ENCODE results near the gene ABCA1.

The ABCA1 gene

GRCh38 chr9:104853683-104854082, 74.3 kb downstream of the ABCA1 start:
- no peaks in the 10 kb centered on the region for H3K4me1 ChIP-seq (ENCODE audit: insufficient read depth, low read length, severe bottlenecking)
- H3K27me3 ChIP-seq (ENCODE audit: insufficient read depth, low read length), result no peaks in the 10 kb centered on the region
- H3K4me3 ChIP-seq (ENCODE audit: low read depth, low read length, poor library complexity, severe bottlenecking), result no peak overlapping the region
- H2AFZ ChIP-seq (ENCODE audit: low read length), result no peak overlapping the region
- no peaks in the 10 kb centered on the region for H4K20me1 ChIP-seq (ENCODE audit: insufficient read depth, low read length)
- no peaks in the 10 kb centered on the region for H3K9me2 ChIP-seq (ENCODE audit: low read depth, low read length)
- no peaks in the 10 kb centered on the region for H3K79me2 ChIP-seq (ENCODE audit: insufficient read depth, low read length)
- H3K4me2 ChIP-seq (ENCODE audit: low read length), result no peak overlapping the region
- H3K9ac ChIP-seq (ENCODE audit: low read length), result no peak overlapping the region
- H3K36me3 ChIP-seq (ENCODE audit: insufficient read depth, low read length), result peaks cover 4% of the 10 kb centered on the region; the same call in 1 of the 2 replicates
- H3K9me3 ChIP-seq (ENCODE audit: low read length), result no peaks in the 10 kb centered on the region
- TF ChIP-seq, protein P1, sequence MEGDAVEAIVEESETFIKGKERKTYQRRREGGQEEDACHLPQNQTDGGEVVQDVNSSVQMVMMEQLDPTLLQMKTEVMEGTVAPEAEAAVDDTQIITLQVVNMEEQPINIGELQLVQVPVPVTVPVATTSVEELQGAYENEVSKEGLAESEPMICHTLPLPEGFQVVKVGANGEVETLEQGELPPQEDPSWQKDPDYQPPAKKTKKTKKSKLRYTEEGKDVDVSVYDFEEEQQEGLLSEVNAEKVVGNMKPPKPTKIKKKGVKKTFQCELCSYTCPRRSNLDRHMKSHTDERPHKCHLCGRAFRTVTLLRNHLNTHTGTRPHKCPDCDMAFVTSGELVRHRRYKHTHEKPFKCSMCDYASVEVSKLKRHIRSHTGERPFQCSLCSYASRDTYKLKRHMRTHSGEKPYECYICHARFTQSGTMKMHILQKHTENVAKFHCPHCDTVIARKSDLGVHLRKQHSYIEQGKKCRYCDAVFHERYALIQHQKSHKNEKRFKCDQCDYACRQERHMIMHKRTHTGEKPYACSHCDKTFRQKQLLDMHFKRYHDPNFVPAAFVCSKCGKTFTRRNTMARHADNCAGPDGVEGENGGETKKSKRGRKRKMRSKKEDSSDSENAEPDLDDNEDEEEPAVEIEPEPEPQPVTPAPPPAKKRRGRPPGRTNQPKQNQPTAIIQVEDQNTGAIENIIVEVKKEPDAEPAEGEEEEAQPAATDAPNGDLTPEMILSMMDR (IDR thresholded peaks at IDR 0.05; ENCODE audit: low read length), result no peak
- TF ChIP-seq EZH2 (IDR thresholded peaks at IDR 0.05; ENCODE audit: borderline replicate concordance, low read length), result no peak
- H3F3A ChIP-seq (ENCODE audit: insufficient read depth, low read length), result no peaks in the 10 kb centered on the region
- no peak overlapping the region for H3K27ac ChIP-seq (ENCODE audit: low read depth, low read length, poor library complexity, severe bottlenecking)

DNA sequence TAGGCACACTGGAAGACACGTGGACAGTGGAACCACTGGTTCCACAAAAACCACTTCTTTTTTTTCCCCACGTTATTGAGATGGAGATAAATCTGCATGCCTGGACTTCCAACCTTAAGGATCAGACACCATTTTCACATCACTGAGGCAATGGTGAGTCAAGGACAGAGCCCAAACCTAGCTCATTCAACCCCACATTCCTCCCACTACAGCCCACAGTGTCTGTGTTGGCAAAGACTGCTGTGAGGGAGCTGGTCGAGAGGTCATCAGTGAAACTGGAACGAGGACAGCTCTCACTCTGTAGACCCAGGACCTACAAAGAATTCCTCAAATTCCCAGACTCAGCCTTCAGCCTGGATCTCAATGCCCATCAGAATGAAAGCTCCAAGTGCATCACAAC, 74.8 kb downstream of the ABCA1 start:
- H3K9ac ChIP-seq (ENCODE audit: low read length), result no peak overlapping the region
- peaks cover 4% of the 10 kb centered on the region; the same call in 1 of the 2 replicates for H3K36me3 ChIP-seq (ENCODE audit: insufficient read depth, low read length)
- no peaks in the 10 kb centered on the region for H3K9me3 ChIP-seq (ENCODE audit: low read length)
- H3F3A ChIP-seq (ENCODE audit: insufficient read depth, low read length), result no peaks in the 10 kb centered on the region
- H3K27ac ChIP-seq (ENCODE audit: low read depth, low read length, poor library complexity, severe bottlenecking), result no peak overlapping the region
- H3K9me2 ChIP-seq (ENCODE audit: low read depth, low read length), result no peaks in the 10 kb centered on the region
- no peaks in the 10 kb centered on the region for H3K79me2 ChIP-seq (ENCODE audit: insufficient read depth, low read length)
- TF ChIP-seq, protein P1 (IDR thresholded peaks at IDR 0.05; ENCODE audit: low read length), result no peak
- no peak for TF ChIP-seq EZH2 (IDR thresholded peaks at IDR 0.05; ENCODE audit: borderline replicate concordance, low read length)
- no peaks in the 10 kb centered on the region for H3K4me1 ChIP-seq (ENCODE audit: insufficient read depth, low read length, severe bottlenecking)
- no peak overlapping the region for H3K4me2 ChIP-seq (ENCODE audit: low read length)
- no peak overlapping the region for H2AFZ ChIP-seq (ENCODE audit: low read length)
- H3K4me3 ChIP-seq (ENCODE audit: low read depth, low read length, poor library complexity, severe bottlenecking), result no peak overlapping the region
- H4K20me1 ChIP-seq (ENCODE audit: insufficient read depth, low read length), result no peaks in the 10 kb centered on the region
- H3K27me3 ChIP-seq (ENCODE audit: insufficient read depth, low read length), result no peaks in the 10 kb centered on the region

- H3K9me2 ChIP-seq (ENCODE audit: low read depth, low read length), result no peaks in the 10 kb centered on the region
- no peak overlapping the region for H3K4me3 ChIP-seq (ENCODE audit: low read depth, low read length, poor library complexity, severe bottlenecking)
- TF ChIP-seq, protein P1 (IDR thresholded peaks at IDR 0.05; ENCODE audit: low read length), result no peak
- no peak for TF ChIP-seq EZH2 (IDR thresholded peaks at IDR 0.05; ENCODE audit: borderline replicate concordance, low read length)
- no peaks in the 10 kb centered on the region for H3K79me2 ChIP-seq (ENCODE audit: insufficient read depth, low read length)
- H4K20me1 ChIP-seq (ENCODE audit: insufficient read depth, low read length), result no peaks in the 10 kb centered on the region
- H3K4me1 ChIP-seq (ENCODE audit: insufficient read depth, low read length, severe bottlenecking), result no peaks in the 10 kb centered on the region
- no peaks in the 10 kb centered on the region for H3K9me3 ChIP-seq (ENCODE audit: low read length)
- H3K36me3 ChIP-seq (ENCODE audit: insufficient read depth, low read length), result peaks cover 4% of the 10 kb centered on the region; the same call in 1 of the 2 replicates
- no peak overlapping the region for H3K27ac ChIP-seq (ENCODE audit: low read depth, low read length, poor library complexity, severe bottlenecking)
- no peaks in the 10 kb centered on the region for H3K27me3 ChIP-seq (ENCODE audit: insufficient read depth, low read length)
- H3K9ac ChIP-seq (ENCODE audit: low read length), result no peak overlapping the region
- no peak overlapping the region for H3K4me2 ChIP-seq (ENCODE audit: low read length)
- no peak overlapping the region for H2AFZ ChIP-seq (ENCODE audit: low read length)
- no peaks in the 10 kb centered on the region for H3F3A ChIP-seq (ENCODE audit: insufficient read depth, low read length)
These were observed 76.4 kb downstream of the ABCA1 start for GRCh38 chr9:104851546-104851920.
